Adrenal gland (tissue), 12 donors: ENCODE data around the gene CRACR2B. TPM values are rescaled to one million over a fixed set of nuclear protein-coding genes. Genes with fewer than 3 reads are reported as not detected.

ENCODE experiments used
- DNase-seq, 7 donors: peaks; one replicate each; pipeline ENCODE4 v3.0.0-alpha.2; 2019 to 2020
- H3K27ac ChIP-seq, 5 donors: fragments of 200-600 bp; sonication (generic) in 4 of 5; 1 replicate in 3 of 5; 2 replicates in 2 of 5; pipeline versions ENCODE4 v1.5.1 to v1.8.0; 2016 to 2020; ENCODE audit warnings: mild to moderate bottlenecking in 1 of 5
- H3K27me3 ChIP-seq: fragments of 200-600 bp; 2 replicates; pipeline ENCODE4 v1.8.0; 2021
- H3K36me3 ChIP-seq, 2 donors: fragments of 200-600 bp; replicated peaks in 1 of 2; 1 replicate in 1 of 2; 2 replicates in 1 of 2; pipeline versions ENCODE4 v1.5.1 to v1.8.0; 2018 to 2022
- H3K4me1 ChIP-seq, 2 donors: fragments of 200-600 bp; replicated peaks in 1 of 2; 1 replicate in 1 of 2; 2 replicates in 1 of 2; pipeline versions ENCODE4 v1.5.1 to v1.8.0; 2018 to 2021
- H3K4me3 ChIP-seq, 4 donors: fragments of 200-600 bp; sonication (generic) in 3 of 4; one replicate each; pipeline ENCODE4 v1.5.1; 2016 to 2018
- H3K9me3 ChIP-seq, 3 donors: fragments of 200-600 bp; sonication (generic) in 1 of 3; replicated peaks in 1 of 3; 1 replicate in 2 of 3; 2 replicates in 1 of 3; pipeline versions ENCODE4 v1.5.1 to v1.8.0; 2016 to 2021
- CTCF ChIP-seq, 6 experiments: fragments of 450-650 bp in 4 of 6; fragments of 200-600 bp in 2 of 6; sonication (generic) in 1 of 6; IDR thresholded peaks; 1 replicate in 5 of 6; 2 replicates in 1 of 6; pipeline versions ENCODE4 v1.5.1 to v1.8.0; 2016 to 2021; ENCODE audit warnings: antibody characterized with exemption in 6 of 6, mild to moderate bottlenecking in 2 of 6, moderate library complexity in 1 of 6
- POLR2A ChIP-seq, 2 donors: fragments of 450-650 bp; IDR thresholded peaks; one replicate each; pipeline ENCODE4 v1.6.1; 2017; ENCODE audit warnings: antibody characterized with exemption in 2 of 2, mild to moderate bottlenecking in 2 of 2, moderate library complexity in 1 of 2
- WGBS, 4 donors: extraction: QIAGEN DNeasy Blood & Tissue Kit in 2 of 4; methylation state at CpG; one replicate each; pipeline versions ENCODE4 v1.1.5 to v1.1.7; 2013 to 2017; 5-methylcytosine and 5-hydroxymethylcytosine counted together
- intact Hi-C, 2 donors: fragments of 100-400 bp; cut with DNase I; formaldehyde crosslinking; loops; one replicate each; pipeline versions ENCODE4 v1.14.1 to v1.15.0; 2022 to 2023
- polyA plus RNA-seq, 3 donors: library from polyadenylated mRNA; stranded (reverse); fragments of 200-250 nt in 2 of 3; fragments of 350-450 nt in 1 of 3; fragmentation: Illumina TruSeq in 1 of 3; extraction: RNeasy Lipid Tissue Mini Kit (QIAGEN cat#74804) in 1 of 3; gene quantifications; one replicate each; pipeline ENCODE4 v1.2.3, GENCODE V29; 2013 to 2014
- total RNA-seq, 9 donors: library from RNA; depleted of rRNA in 4 of 9; stranded (reverse); fragments of >200 nt in 4 of 9; fragments of 120-200 nt in 1 of 9; fragmentation: NEBNext Ultra II Directional in 1 of 9; extraction: Animal tissue kit (Norgen Biotek cat#: 25700) in 1 of 9; gene quantifications; one replicate each; pipeline versions ENCODE4 v1.1.0 to v1.2.4, GENCODE V29; 2013 to 2023
- donor health status: healthy with polysubstance abuse.
- donor health status: Bipolar disorder and iron deficiency.
- donor health status: DM: yes; HTN: yes; CAD: no.
- donor health status: DM: no; HTN: no; CAD: no.
- donor health status: DM: no; HTN: no; CAD: no.
- donor health status: DM: yes; HTN: yes; CAD: no.

The CRACR2B gene
- total and polyA plus RNA-seq, 12 donors: 1.0 to 91.3 (median 15.6) TPM

- no peaks in the 10 kb centered on the region for H3K9me3 ChIP-seq
- peaks cover 36 to 66% of the 10 kb centered on the region in 2 donors for H3K4me1 ChIP-seq
- peak overlapping the region in 2 of 5 donors; percentile 6 to 35 for H3K27ac ChIP-seq
- intact Hi-C loops: no loop called here
- no peak overlapping the region for H3K4me3 ChIP-seq
- peaks cover 0 to 16% of the 10 kb centered on the region in 2 donors for H3K36me3 ChIP-seq
- 58 to 76% (median 64%) methylated on average over 2 to 21 of the region's 21 CpGs for WGBS, 4 donors
- H3K27me3 ChIP-seq: no peaks in the 10 kb centered on the region
- peak in 1 of 2 donors; percentile 9 for TF ChIP-seq POLR2A (IDR thresholded peaks at IDR 0.05)
- TF ChIP-seq CTCF (IDR thresholded peaks at IDR 0.05): no peak
- peak in 1 of 7 donors; percentile 62 for DNase-seq
Observed at GRCh38 chr11:828506-829175, 922 bp downstream of the CRACR2B start.

GRCh38 chr11:829176-829846 lies 1.6 kb downstream of the CRACR2B start:
- Histone ChIP-seq H3K4me3 (peak overlapping the region in 2 of 4 donors; percentile 8 to 54), H3K27me3 (no peaks in the 10 kb centered on the region), H3K4me1 (peaks cover 42 to 73% of the 10 kb centered on the region in 2 donors), H3K36me3 (peaks cover 0 to 9% of the 10 kb centered on the region in 2 donors), H3K27ac (peak overlapping the region in 3 of 5 donors; percentile 32 to 53 (median 35)), H3K9me3 (no peaks in the 10 kb centered on the region)
- intact Hi-C loops: no loop called here
- DNase-seq: peak in 1 of 7 donors; percentile 47
- 36 to 53% (median 41%) methylated on average over 8 to 40 of the region's 40 CpGs for WGBS, 4 donors
- TF ChIP-seq POLR2A (IDR thresholded peaks at IDR 0.05) (no peak), CTCF (IDR thresholded peaks at IDR 0.05) (no peak)

GRCh38 chr11:829847-830294 lies 2.2 kb downstream of the CRACR2B start:
- 26 to 55% (median 36%) methylated on average over 16 to 39 of the region's 39 CpGs; no CpG with 5 or more reads in 1 of the 4 donors for WGBS, 4 donors
- Histone ChIP-seq H3K27me3 (no peaks in the 10 kb centered on the region), H3K9me3 (no peaks in the 10 kb centered on the region), H3K4me3 (peak overlapping the region in 2 of 4 donors; percentile 8 to 54), H3K27ac (peak overlapping the region in 1 of 5 donors; percentile 53), H3K36me3 (peaks cover 0 to 3% of the 10 kb centered on the region in 2 donors), H3K4me1 (peaks cover 48 to 78% of the 10 kb centered on the region in 2 donors)
- TF ChIP-seq CTCF (IDR thresholded peaks at IDR 0.05) (no peak), POLR2A (IDR thresholded peaks at IDR 0.05) (no peak)
- intact Hi-C loops: no loop called here
- DNase-seq: no peak
